ENCODE measurements around the gene FABP7. TPM values are rescaled to one million over a fixed set of nuclear protein-coding genes. Genes with fewer than 3 reads are reported as not detected.

The FABP7 gene
- total and polyA plus RNA-seq, 5 donors, result 0.51 to 3.3 (median 1.1) TPM; not detected in 1

- no peak for ATAC-seq
- H3K4me1 ChIP-seq (ENCODE audit: control insufficient read depth, insufficient read depth, low read length), result no peaks in the 10 kb centered on the region
- H3K9me3 ChIP-seq (ENCODE audit: control insufficient read depth, low read length), result no peaks in the 10 kb centered on the region
- WGBS, result 80% methylated on average over 9 of the region's 9 CpGs
- H3K4me3 ChIP-seq (ENCODE audit: low read length), result no peak overlapping the region
- intact Hi-C loops (cut with DNase I), result no loop called here
- H3K27me3 ChIP-seq (ENCODE audit: control insufficient read depth, insufficient read depth), result no peaks in the 10 kb centered on the region
- no peak overlapping the region for H3K27ac ChIP-seq (ENCODE audit: low read length)
- DNase-seq, result no peak
These were observed 23.6 kb upstream of the FABP7 start for GRCh38 chr6:122755901-122756300.

- WGBS, result 40% methylated on average over 1 of the region's 1 CpG
- H3K27me3 ChIP-seq (ENCODE audit: control insufficient read depth, insufficient read depth), result no peaks in the 10 kb centered on the region
- DNase-seq (no peak), ATAC-seq (no peak)
- no peaks in the 10 kb centered on the region for H3K9me3 ChIP-seq (ENCODE audit: control insufficient read depth, low read length)
- no peak overlapping the region for H3K4me3 ChIP-seq (ENCODE audit: low read length)
- no peak overlapping the region for H3K27ac ChIP-seq (ENCODE audit: low read length)
- intact Hi-C loops (cut with DNase I), result no loop called here
- no peaks in the 10 kb centered on the region for H3K4me1 ChIP-seq (ENCODE audit: control insufficient read depth, insufficient read depth, low read length)
These were observed 20.6 kb upstream of the FABP7 start for GRCh38 chr6:122758927-122759334.

- H3K9me3 ChIP-seq (ENCODE audit: control insufficient read depth, low read length), result no peaks in the 10 kb centered on the region
- intact Hi-C loops (cut with DNase I), result no loop called here
- DNase-seq, result no peak
- no peaks in the 10 kb centered on the region for H3K4me1 ChIP-seq (ENCODE audit: control insufficient read depth, insufficient read depth, low read length)
- H3K27ac ChIP-seq (ENCODE audit: low read length), result no peak overlapping the region
- no peaks in the 10 kb centered on the region for H3K27me3 ChIP-seq (ENCODE audit: control insufficient read depth, insufficient read depth)
- no peak for ATAC-seq
- H3K4me3 ChIP-seq (ENCODE audit: low read length), result no peak overlapping the region
These were observed 19.2 kb upstream of the FABP7 start for GRCh38 chr6:122760330-122760729.

GRCh38 chr6:122766256-122766655 is 13.3 kb upstream of the FABP7 start:
- H3K27ac ChIP-seq (ENCODE audit: low read length), result no peak overlapping the region
- ATAC-seq (no peak), DNase-seq (no peak)
- H3K9me3 ChIP-seq (ENCODE audit: control insufficient read depth, low read length), result no peaks in the 10 kb centered on the region
- H3K4me3 ChIP-seq (ENCODE audit: low read length), result no peak overlapping the region
- H3K4me1 ChIP-seq (ENCODE audit: control insufficient read depth, insufficient read depth, low read length), result no peaks in the 10 kb centered on the region
- intact Hi-C loops (cut with DNase I), result no loop called here
- H3K27me3 ChIP-seq (ENCODE audit: control insufficient read depth, insufficient read depth), result no peaks in the 10 kb centered on the region

GRCh38 chr6:122770835-122771601 is 8.5 kb upstream of the FABP7 start:
- DNase-seq (no peak), ATAC-seq (no peak)
- no peaks in the 10 kb centered on the region for H3K4me1 ChIP-seq (ENCODE audit: control insufficient read depth, insufficient read depth, low read length)
- no peaks in the 10 kb centered on the region for H3K9me3 ChIP-seq (ENCODE audit: control insufficient read depth, low read length)
- no peak overlapping the region for H3K4me3 ChIP-seq (ENCODE audit: low read length)
- H3K27me3 ChIP-seq (ENCODE audit: control insufficient read depth, insufficient read depth), result no peaks in the 10 kb centered on the region
- H3K27ac ChIP-seq (ENCODE audit: low read length), result no peak overlapping the region
- WGBS, result 11% methylated on average over 1 of the region's 1 CpG
- intact Hi-C loops (cut with DNase I), result no loop called here

GRCh38 chr6:122772724-122773415 is 6.6 kb upstream of the FABP7 start:
- 89% methylated on average over 3 of the region's 3 CpGs for WGBS

GRCh38 chr6:122775975-122776374 is 3.5 kb upstream of the FABP7 start:
- Histone ChIP-seq H3K4me3 (ENCODE audit: low read length) (no peak overlapping the region), H3K9me3 (ENCODE audit: control insufficient read depth, low read length) (no peaks in the 10 kb centered on the region), H3K4me1 (ENCODE audit: control insufficient read depth, insufficient read depth, low read length) (no peaks in the 10 kb centered on the region), H3K27me3 (ENCODE audit: control insufficient read depth, insufficient read depth) (no peaks in the 10 kb centered on the region), H3K27ac (ENCODE audit: low read length) (no peak overlapping the region)
- ATAC-seq (no peak), DNase-seq (no peak)
- intact Hi-C loops (cut with DNase I), result no loop called here

More at GRCh38 chr6:122772724-122773415, 6.6 kb upstream of the FABP7 start:
- Histone ChIP-seq H3K27me3 (ENCODE audit: control insufficient read depth, insufficient read depth) (no peaks in the 10 kb centered on the region), H3K4me1 (ENCODE audit: control insufficient read depth, insufficient read depth, low read length) (no peaks in the 10 kb centered on the region), H3K9me3 (ENCODE audit: control insufficient read depth, low read length) (no peaks in the 10 kb centered on the region), H3K27ac (ENCODE audit: low read length) (no peak overlapping the region), H3K4me3 (ENCODE audit: low read length) (no peak overlapping the region)
- no peak for DNase-seq
- intact Hi-C loops (cut with DNase I), result no loop called here
- ATAC-seq, result no peak

- H3K9me3 ChIP-seq (ENCODE audit: control insufficient read depth, low read length), result no peaks in the 10 kb centered on the region
- H3K4me3 ChIP-seq (ENCODE audit: low read length), result no peak overlapping the region
- DNase-seq (no peak), ATAC-seq (no peak)
- no peak overlapping the region for H3K27ac ChIP-seq (ENCODE audit: low read length)
- H3K27me3 ChIP-seq (ENCODE audit: control insufficient read depth, insufficient read depth), result no peaks in the 10 kb centered on the region
- intact Hi-C loops (cut with DNase I), result no loop called here
- 88% methylated on average over 5 of the region's 5 CpGs for WGBS
- H3K4me1 ChIP-seq (ENCODE audit: control insufficient read depth, insufficient read depth, low read length), result no peaks in the 10 kb centered on the region
These were observed 1.2 kb upstream of the FABP7 start for GRCh38 chr6:122778302-122778701.

GRCh38 chr6:122778985-122779661 is 393 bp upstream of the FABP7 start:
- DNase-seq, result no peak
- ATAC-seq, result no peak
- Histone ChIP-seq H3K27me3 (ENCODE audit: control insufficient read depth, insufficient read depth) (no peaks in the 10 kb centered on the region), H3K4me3 (ENCODE audit: low read length) (no peak overlapping the region), H3K9me3 (ENCODE audit: control insufficient read depth, low read length) (no peaks in the 10 kb centered on the region), H3K4me1 (ENCODE audit: control insufficient read depth, insufficient read depth, low read length) (no peaks in the 10 kb centered on the region), H3K27ac (ENCODE audit: low read length) (no peak overlapping the region)
- intact Hi-C loops (cut with DNase I), result no loop called here
- 47% methylated on average over 13 of the region's 13 CpGs for WGBS

GRCh38 chr6:122780114-122780513 is 598 bp downstream of the FABP7 start:
- no peaks in the 10 kb centered on the region for H3K4me1 ChIP-seq (ENCODE audit: control insufficient read depth, insufficient read depth, low read length)
- H3K27ac ChIP-seq (ENCODE audit: low read length), result no peak overlapping the region
- intact Hi-C loops (cut with DNase I), result loop anchor here in 1 of 4 donors (10.0 kb wide), 1 partner anchor 45 kb away; no protein-coding TSS in a partner anchor
- no peak overlapping the region for H3K4me3 ChIP-seq (ENCODE audit: low read length)
- no peaks in the 10 kb centered on the region for H3K27me3 ChIP-seq (ENCODE audit: control insufficient read depth, insufficient read depth)
- ATAC-seq (no peak), DNase-seq (no peak)
- H3K9me3 ChIP-seq (ENCODE audit: control insufficient read depth, low read length), result no peaks in the 10 kb centered on the region
- 29% methylated on average over 5 of the region's 5 CpGs for WGBS

GRCh38 chr6:122781716-122782115 is 2.2 kb downstream of the FABP7 start:
- Histone ChIP-seq H3K4me1 (ENCODE audit: control insufficient read depth, insufficient read depth, low read length) (no peaks in the 10 kb centered on the region), H3K4me3 (ENCODE audit: low read length) (no peak overlapping the region), H3K9me3 (ENCODE audit: control insufficient read depth, low read length) (no peaks in the 10 kb centered on the region), H3K27me3 (ENCODE audit: control insufficient read depth, insufficient read depth) (no peaks in the 10 kb centered on the region), H3K27ac (ENCODE audit: low read length) (no peak overlapping the region)
- ATAC-seq (no peak), DNase-seq (no peak)
- 92% methylated on average over 7 of the region's 7 CpGs for WGBS
- intact Hi-C loops (cut with DNase I), result loop anchor here in 1 of 4 donors (10.0 kb wide), 1 partner anchor 47 kb away; no protein-coding TSS in a partner anchor
